Measurements from ENCODE around the gene CALHM1.

DNA sequence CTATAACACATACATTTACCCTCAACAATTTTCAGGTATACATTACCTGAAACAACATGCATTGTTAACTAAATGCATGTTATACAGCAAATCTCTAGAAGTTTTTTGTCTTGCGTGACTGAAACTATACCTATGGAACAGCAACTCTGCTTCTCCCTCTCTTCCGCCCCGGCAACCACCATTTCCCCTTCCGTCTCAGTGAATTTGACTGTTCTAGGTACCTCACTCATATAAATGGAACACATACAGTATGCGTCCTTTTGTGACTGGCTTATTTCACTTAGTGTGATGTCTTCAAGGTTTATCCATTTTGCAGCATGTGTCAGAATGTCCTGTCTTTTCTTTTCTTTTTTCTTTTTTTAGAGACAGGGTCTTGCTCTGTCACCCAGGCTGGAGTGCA lies 29.1 kb downstream of the CALHM1 start:
- TF ChIP-seq, protein P1, sequence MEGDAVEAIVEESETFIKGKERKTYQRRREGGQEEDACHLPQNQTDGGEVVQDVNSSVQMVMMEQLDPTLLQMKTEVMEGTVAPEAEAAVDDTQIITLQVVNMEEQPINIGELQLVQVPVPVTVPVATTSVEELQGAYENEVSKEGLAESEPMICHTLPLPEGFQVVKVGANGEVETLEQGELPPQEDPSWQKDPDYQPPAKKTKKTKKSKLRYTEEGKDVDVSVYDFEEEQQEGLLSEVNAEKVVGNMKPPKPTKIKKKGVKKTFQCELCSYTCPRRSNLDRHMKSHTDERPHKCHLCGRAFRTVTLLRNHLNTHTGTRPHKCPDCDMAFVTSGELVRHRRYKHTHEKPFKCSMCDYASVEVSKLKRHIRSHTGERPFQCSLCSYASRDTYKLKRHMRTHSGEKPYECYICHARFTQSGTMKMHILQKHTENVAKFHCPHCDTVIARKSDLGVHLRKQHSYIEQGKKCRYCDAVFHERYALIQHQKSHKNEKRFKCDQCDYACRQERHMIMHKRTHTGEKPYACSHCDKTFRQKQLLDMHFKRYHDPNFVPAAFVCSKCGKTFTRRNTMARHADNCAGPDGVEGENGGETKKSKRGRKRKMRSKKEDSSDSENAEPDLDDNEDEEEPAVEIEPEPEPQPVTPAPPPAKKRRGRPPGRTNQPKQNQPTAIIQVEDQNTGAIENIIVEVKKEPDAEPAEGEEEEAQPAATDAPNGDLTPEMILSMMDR (IDR thresholded peaks at IDR 0.05), result no peak
- TF ChIP-seq POLR2AphosphoS5 (IDR thresholded peaks at IDR 0.05; ENCODE audit: insufficient read depth in 1 of 2, low read depth in 1 of 2), result no peak
